GM13976 (cell line): ENCODE results near the gene ZNF48.

Experiments
- DNase-seq: peaks from one replicate; pipeline ENCODE4 v3.0.0; 2012; ENCODE audit warnings: low spot score
- in situ Hi-C: fragments of 300-500 bp; cut with MboI; formaldehyde crosslinking; loops from one replicate; pipeline ENCODE4 v1.12.0; 2022; ENCODE audit warnings: low sequenced_read_pairs, mixed read lengths, inconsistent platforms; ENCODE audit not compliant: unreplicated experiment
- TF ChIP-seq, protein P1 (sequence below): IDR thresholded peaks from 2 replicates; pipeline ENCODE4 v1.5.1; 2012; ENCODE audit warnings: borderline replicate concordance, mild to moderate bottlenecking; ENCODE audit not compliant: insufficient read depth; ENCODE audit errors: extremely low read depth, missing control alignments, control extremely low read depth

Gene ZNF48

DNA sequence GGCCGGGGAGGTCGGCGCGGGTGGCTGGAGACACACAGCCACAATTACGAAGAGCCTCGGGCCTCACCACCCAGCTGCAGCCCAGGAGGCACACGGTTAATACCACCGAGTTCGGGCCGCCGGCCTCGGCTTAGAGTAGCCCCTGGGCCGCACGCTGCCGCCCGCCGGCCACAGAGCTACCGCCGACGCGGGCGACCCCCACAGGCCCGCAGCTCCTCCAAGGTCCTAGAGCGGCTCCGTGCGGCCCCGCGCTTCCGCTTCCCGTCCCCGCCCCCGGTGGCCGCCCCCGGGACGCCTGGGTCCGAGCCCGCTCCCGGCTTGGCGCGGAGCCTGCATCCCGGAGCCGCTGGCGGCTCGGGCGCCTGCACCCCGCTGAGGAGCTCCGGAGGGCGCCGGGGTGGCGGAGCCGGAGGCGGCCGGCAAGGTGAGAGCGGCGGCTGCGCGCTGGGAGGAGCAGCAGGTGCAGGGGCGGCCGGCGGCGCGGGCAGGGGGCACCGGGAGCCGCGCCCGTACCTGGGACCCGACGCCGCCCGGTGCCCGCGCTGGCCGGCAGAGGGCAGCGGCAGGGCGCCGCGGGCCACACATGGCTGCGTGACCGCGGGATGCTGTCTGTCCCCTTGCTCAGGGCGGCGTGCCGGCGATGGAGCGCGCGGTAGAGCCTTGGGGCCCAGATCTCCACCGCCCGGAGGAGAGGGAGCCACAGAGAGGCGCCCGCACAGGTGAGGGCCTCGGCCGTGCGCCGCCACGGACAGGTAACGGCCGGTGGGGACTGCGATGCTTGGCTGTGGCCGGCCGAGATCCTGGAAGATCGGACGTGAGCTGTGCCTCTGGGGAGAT is at the start of gene ZNF48:
Gene ZNF48 (plus strand): TSS at position 266 of the 837 bp plus-strand sequence. CDS start 375 bp downstream, at position 641.
- peak; percentile 85 for DNase-seq
- TF ChIP-seq, protein P1, sequence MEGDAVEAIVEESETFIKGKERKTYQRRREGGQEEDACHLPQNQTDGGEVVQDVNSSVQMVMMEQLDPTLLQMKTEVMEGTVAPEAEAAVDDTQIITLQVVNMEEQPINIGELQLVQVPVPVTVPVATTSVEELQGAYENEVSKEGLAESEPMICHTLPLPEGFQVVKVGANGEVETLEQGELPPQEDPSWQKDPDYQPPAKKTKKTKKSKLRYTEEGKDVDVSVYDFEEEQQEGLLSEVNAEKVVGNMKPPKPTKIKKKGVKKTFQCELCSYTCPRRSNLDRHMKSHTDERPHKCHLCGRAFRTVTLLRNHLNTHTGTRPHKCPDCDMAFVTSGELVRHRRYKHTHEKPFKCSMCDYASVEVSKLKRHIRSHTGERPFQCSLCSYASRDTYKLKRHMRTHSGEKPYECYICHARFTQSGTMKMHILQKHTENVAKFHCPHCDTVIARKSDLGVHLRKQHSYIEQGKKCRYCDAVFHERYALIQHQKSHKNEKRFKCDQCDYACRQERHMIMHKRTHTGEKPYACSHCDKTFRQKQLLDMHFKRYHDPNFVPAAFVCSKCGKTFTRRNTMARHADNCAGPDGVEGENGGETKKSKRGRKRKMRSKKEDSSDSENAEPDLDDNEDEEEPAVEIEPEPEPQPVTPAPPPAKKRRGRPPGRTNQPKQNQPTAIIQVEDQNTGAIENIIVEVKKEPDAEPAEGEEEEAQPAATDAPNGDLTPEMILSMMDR = peak; percentile 57
- in situ Hi-C loops = no loop called here

DNA sequence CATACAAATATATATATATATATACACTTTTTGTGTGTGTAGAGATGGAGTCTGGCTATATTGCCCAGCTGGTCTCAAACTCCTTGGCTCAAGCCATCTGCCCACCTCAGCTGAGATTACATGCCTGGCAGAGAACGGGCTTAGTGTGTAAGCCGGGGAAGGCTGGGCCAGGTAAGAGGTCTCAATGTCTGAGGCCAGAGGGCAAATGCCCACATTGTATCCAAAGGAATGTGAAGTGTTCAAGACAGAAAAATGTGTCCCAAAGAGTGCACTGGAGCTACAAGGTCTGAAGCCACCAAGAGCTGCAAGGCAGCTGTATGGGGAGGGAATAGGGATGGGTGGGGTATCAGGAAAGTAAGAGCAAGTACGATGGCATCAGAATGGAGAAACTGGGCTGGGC is 48.9 kb upstream of the ZNF48 start:
- DNase-seq = no peak
- in situ Hi-C loops = no loop called here
- TF ChIP-seq, protein P1 = no peak

DNA sequence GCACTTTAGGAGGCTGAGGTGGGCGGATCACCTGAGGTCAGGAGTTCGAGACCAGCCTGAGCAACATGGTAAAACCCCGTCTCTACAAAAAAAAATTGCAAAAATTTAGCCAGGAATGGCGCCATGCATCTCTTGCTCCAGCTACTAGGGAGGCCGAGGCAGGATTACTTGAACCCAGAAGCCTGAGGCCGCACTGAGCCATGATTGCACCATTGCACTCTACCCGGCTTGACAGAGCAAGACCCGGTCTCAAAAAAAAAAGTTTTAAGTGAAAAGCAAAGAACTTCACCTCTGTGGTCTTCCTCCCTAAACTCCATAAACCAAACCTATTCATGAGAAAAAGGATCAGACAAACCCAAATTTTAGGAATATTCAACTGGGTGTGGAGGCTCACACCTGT is 47.1 kb upstream of the ZNF48 start:
- TF ChIP-seq, protein P1 = no peak
- in situ Hi-C loops = no loop called here
- no peak for DNase-seq

DNA sequence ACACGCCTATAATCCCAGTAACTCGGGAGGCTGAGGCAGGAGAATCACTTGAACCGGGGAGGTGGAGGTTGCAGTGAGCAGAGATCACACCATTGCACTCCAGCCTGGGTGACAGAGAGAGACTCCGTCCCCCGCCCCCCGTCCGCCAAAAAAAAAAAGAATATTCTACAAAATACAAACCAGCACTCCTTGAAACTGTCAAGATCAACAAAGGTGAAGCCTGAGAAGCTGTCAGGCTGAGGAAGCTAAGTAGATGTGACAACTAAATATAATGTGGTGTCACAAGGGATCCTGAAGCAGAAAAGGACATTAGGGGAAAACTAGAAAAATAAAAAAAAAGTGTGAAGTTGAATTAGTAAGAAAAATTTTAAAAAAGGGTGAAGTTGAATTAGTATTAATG is 46.3 kb upstream of the ZNF48 start:
- DNase-seq = no peak
- in situ Hi-C loops = no loop called here
- TF ChIP-seq, protein P1 = no peak

DNA sequence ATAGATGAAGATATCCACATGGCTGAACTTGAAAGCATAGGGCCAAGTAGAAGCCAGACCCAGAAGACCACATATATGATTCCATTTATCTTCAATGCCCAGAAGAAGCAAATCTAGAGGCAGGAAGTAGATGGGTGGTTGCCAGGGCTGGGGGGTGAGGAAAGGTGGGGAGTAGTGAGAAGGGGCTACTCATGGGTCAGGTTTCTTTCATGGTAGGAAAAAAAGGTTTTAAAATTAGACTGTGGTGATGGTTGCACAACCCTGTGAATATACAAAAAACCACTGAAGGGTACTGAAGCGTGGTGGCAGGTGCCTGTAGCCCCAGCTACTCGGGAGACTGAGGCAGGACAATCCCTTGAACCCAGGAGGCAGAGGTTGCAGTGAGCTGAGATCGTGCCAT is 45.5 kb upstream of the ZNF48 start:
- in situ Hi-C loops = no loop called here

DNA sequence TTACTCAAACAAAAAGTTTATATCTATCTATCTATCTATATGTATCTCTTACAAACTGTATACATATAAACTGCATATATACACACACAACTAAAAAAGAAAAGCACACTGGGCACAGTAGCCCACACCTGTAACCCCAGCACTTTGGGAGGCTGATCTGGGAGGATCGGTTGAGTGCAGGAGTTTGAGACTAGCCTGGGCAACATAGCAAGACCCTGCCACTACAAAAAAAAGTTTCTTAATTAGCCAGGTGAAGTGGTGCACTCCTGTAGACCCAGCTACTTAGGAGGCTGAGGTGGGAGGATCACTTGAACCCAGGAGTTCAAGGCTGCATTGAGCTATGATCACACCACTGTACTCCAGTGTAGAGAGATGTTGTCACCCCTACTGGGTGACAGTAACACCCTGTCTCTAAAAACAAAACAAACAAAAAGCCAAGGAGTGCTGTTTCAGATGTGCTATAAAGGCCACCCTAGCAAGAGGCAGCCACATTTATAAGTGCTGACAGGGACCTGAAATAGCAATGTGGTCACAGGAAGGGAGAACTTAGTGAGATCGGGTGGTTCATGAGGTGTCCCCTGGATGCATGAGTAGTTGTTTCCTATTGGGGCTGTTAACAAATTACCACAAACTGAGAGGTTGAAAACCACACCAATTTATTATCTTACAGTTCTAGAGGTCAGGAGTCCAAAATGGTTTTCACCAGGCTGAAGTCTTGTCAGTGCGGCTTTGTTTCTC is 44.9 kb upstream of the ZNF48 start:
- peak; percentile 83 for DNase-seq
- TF ChIP-seq, protein P1 = no peak
- in situ Hi-C loops = no loop called here

More for the DNA sequence above, 45.5 kb upstream of the ZNF48 start:
- no peak for DNase-seq
- TF ChIP-seq, protein P1 = no peak
